Heart right ventricle (tissue), 16 donors: ENCODE measurements around the gene PRADC1. TPM values are rescaled to one million over a fixed set of nuclear protein-coding genes. Genes with fewer than 3 reads are reported as not detected.

Experiments used
- ATAC-seq, 8 donors: fragments of 200-7000 bp; cut with Tn5 transposase; one replicate each; pipeline ENCODE4 v1.9.1; 2020; ENCODE audit warnings: mild to moderate bottlenecking in 8 of 8, moderate library complexity in 8 of 8, moderate number of reproducible peaks in 1 of 8
- DNase-seq, 2 donors: peaks; one replicate each; pipeline ENCODE4 v3.0.0-alpha.2; 2020
- H3K27ac ChIP-seq, 10 donors: fragments of 200-600 bp; sonication (generic) in 2 of 10; one replicate each; pipeline versions ENCODE4 v1.5.0 to v1.8.0; 2020 to 2022; ENCODE audit warnings: mild to moderate bottlenecking in 3 of 10
- H3K27me3 ChIP-seq, 7 donors: fragments of 200-600 bp; one replicate each; pipeline ENCODE4 v1.8.0; 2021 to 2022; ENCODE audit warnings: mild to moderate bottlenecking in 2 of 7
- H3K36me3 ChIP-seq, 9 donors: fragments of 200-600 bp; sonication (generic) in 1 of 9; one replicate each; pipeline versions ENCODE4 v1.5.0 to v1.8.0; 2020 to 2022; ENCODE audit warnings: mild to moderate bottlenecking in 2 of 9
- H3K4me1 ChIP-seq, 9 donors: fragments of 200-600 bp; sonication (generic) in 1 of 9; one replicate each; pipeline versions ENCODE4 v1.5.0 to v1.8.0; 2020 to 2022; ENCODE audit warnings: mild to moderate bottlenecking in 4 of 9
- H3K4me3 ChIP-seq, 10 donors: fragments of 200-600 bp; sonication (generic) in 2 of 10; one replicate each; pipeline versions ENCODE4 v1.5.0 to v1.8.0; 2020 to 2022; ENCODE audit warnings: mild to moderate bottlenecking in 7 of 10, moderate library complexity in 2 of 10
- H3K9me3 ChIP-seq, 11 donors: fragments of 200-600 bp in 10 of 11; sonication (generic) in 2 of 11; one replicate each; pipeline versions ENCODE4 v1.5.0 to v1.8.0; 2013 to 2022; ENCODE audit warnings: mild to moderate bottlenecking in 2 of 11, control low read depth in 1 of 11, moderate library complexity in 1 of 11
- CTCF ChIP-seq, 9 donors: fragments of 200-600 bp; sonication (generic) in 2 of 9; IDR thresholded peaks; one replicate each; pipeline versions ENCODE4 v1.5.0 to v1.8.0; 2021 to 2022; ENCODE audit warnings: antibody characterized with exemption in 9 of 9, mild to moderate bottlenecking in 5 of 9, moderate library complexity in 1 of 9
- WGBS, 2 donors: extraction: QIAGEN DNeasy Blood & Tissue Kit; methylation state at CpG; one replicate each; pipeline ENCODE4 v1.1.7; 2013; ENCODE audit warnings: inconsistent platforms in 1 of 2; 5-methylcytosine and 5-hydroxymethylcytosine counted together
- intact Hi-C, 10 donors: fragments of 100-400 bp; cut with DNase I; formaldehyde crosslinking; loops; one replicate each; pipeline versions ENCODE4 v1.11.1 to v1.14.2; 2022
- polyA plus RNA-seq, 2 donors: library from polyadenylated mRNA; stranded (reverse); fragments of 200-250 nt; gene quantifications; one replicate each; pipeline ENCODE4 v1.2.3, GENCODE V29; 2013
- total RNA-seq, 10 donors: library from RNA; stranded (reverse); fragmentation: NEBNext Ultra II Directional in 3 of 10; extraction: Animal tissue kit (Norgen Biotek cat#: 25700) in 3 of 10; gene quantifications; one replicate each; pipeline versions ENCODE4 v1.2.1 to v1.2.4, GENCODE V29; 2021 to 2023
- donor health status: Arrhythmogenic right ventricular cardiomyopathy.
- donor health status: ischemic (EF 13 %, LVEDD 7.1; RV severe dilation, severe dysfunction).
- donor health status: healthy with polysubstance abuse.
- donor health status: DM: no; HTN: yes; CAD: no.
- donor health status: DM: no; HTN: no; CAD: no.
- donor health status: ischemic (EF 25% LVEDD 6.9; RV normal size, moderate dysfunction).
- donor health status: ischemic (EF 25% LVEDD 5.7; RV mildly dilated, moderate dysfunction).
- donor health status: healthy.
- donor health status: DM: yes; HTN: yes; CAD: no.
- donor health status: Ischemic cardiomyopathy.
- donor health status: ischemic (EF 35%, LVEDD 5.7; RV mildly dilated, moderate dysfunction).
- donor health status: nonischemic (EF 11% LVEDD 7.7; RV severe dilation, severe dysfunction).
- donor health status: DM: yes; HTN: yes; CAD: no.
- donor health status: PGD.
- donor health status: ischemic (EF 29% LVEDD 5.4; RV normal size, mild dysfunction).
- donor health status: nonischemic (EF 23%, LVEDD 6.1; RV moderate dilation, normal function).

PRADC1 gene
- total and polyA plus RNA-seq, 12 donors: 61.2 to 221 (median 78.8) TPM

- no peak for TF ChIP-seq CTCF (IDR thresholded peaks at IDR 0.05)
- no peaks in the 10 kb centered on the region for H3K9me3 ChIP-seq
- no peak overlapping the region for H3K4me3 ChIP-seq
- ATAC-seq (no peak), DNase-seq (no peak)
- H3K36me3 ChIP-seq: peaks cover 0 to 5% (median 0%) of the 10 kb centered on the region in 9 donors
- peaks cover 0 to 4% (median 2%) of the 10 kb centered on the region in 7 donors for H3K27me3 ChIP-seq
- H3K27ac ChIP-seq: no peak overlapping the region
- intact Hi-C loops: no loop called here
- WGBS, 2 donors: 70 to 95% methylated on average over 4 of the region's 4 CpGs
- H3K4me1 ChIP-seq: peaks cover 0 to 5% (median 0%) of the 10 kb centered on the region in 9 donors
Measured at GRCh38 chr2:73259704-73260337, 26.8 kb upstream of the PRADC1 start.

GRCh38 chr2:73259276-73259675 lies 26.2 kb upstream of the PRADC1 start:
- WGBS, 2 donors: 91 to 93% methylated on average over 8 of the region's 8 CpGs
- intact Hi-C loops: no loop called here
- DNase-seq (no peak), ATAC-seq (no peak)
- peaks cover 0 to 4% (median 0%) of the 10 kb centered on the region in 7 donors for H3K27me3 ChIP-seq
- H3K27ac ChIP-seq: no peak overlapping the region
- H3K36me3 ChIP-seq: peaks cover 0 to 10% (median 0%) of the 10 kb centered on the region in 9 donors
- H3K9me3 ChIP-seq: no peaks in the 10 kb centered on the region
- H3K4me1 ChIP-seq: peaks cover 0 to 5% (median 0%) of the 10 kb centered on the region in 9 donors
- H3K4me3 ChIP-seq: no peak overlapping the region
- no peak for TF ChIP-seq CTCF (IDR thresholded peaks at IDR 0.05)

- WGBS, 2 donors: 95 to 98% methylated on average over 9 of the region's 9 CpGs
- ATAC-seq: no peak
Measured at GRCh38 chr2:73258913-73259215, 25.8 kb upstream of the PRADC1 start.

GRCh38 chr2:73258186-73258912 lies 25.3 kb upstream of the PRADC1 start:
- peaks cover 0 to 4% (median 0%) of the 10 kb centered on the region in 7 donors for H3K27me3 ChIP-seq
- H3K36me3 ChIP-seq: peaks cover 0 to 19% (median 8%) of the 10 kb centered on the region in 9 donors
- DNase-seq (no peak), ATAC-seq (no peak)
- H3K4me3 ChIP-seq: no peak overlapping the region
- TF ChIP-seq CTCF (IDR thresholded peaks at IDR 0.05): no peak
- WGBS, 2 donors: 80 to 88% methylated on average over 8 of the region's 8 CpGs
- intact Hi-C loops: no loop called here
- H3K4me1 ChIP-seq: peaks cover 0 to 5% (median 0%) of the 10 kb centered on the region in 9 donors
- no peak overlapping the region for H3K27ac ChIP-seq
- no peaks in the 10 kb centered on the region for H3K9me3 ChIP-seq

More at GRCh38 chr2:73258913-73259215, 25.8 kb upstream of the PRADC1 start:
- H3K9me3 ChIP-seq: no peaks in the 10 kb centered on the region
- intact Hi-C loops: no loop called here
- DNase-seq: no peak
- H3K27me3 ChIP-seq: peaks cover 0 to 4% (median 0%) of the 10 kb centered on the region in 7 donors
- peaks cover 0 to 5% (median 0%) of the 10 kb centered on the region in 9 donors for H3K4me1 ChIP-seq
- peaks cover 0 to 14% (median 3%) of the 10 kb centered on the region in 9 donors for H3K36me3 ChIP-seq
- H3K27ac ChIP-seq: no peak overlapping the region
- no peak for TF ChIP-seq CTCF (IDR thresholded peaks at IDR 0.05)
- H3K4me3 ChIP-seq: no peak overlapping the region
